IPS-18c (cell line): Measurements from ENCODE around the gene PTP4A1.
"Not testable (repeated sequence)": the region's sequence is repeated elsewhere in the genome, so short reads cannot be mapped to it uniquely, and the experiment has no call there.

Experiments used
- H3K4me3 ChIP-seq: 2 replicates; pipeline ENCODE4 v1.7.0; 2013; ENCODE audit warnings: low read depth, mild to moderate bottlenecking, low read length, moderate library complexity; ENCODE audit not compliant: insufficient read depth
- H3K9me3 ChIP-seq: one replicate; pipeline ENCODE4 v1.6.1; 2013; ENCODE audit warnings: mild to moderate bottlenecking, low read length, moderate library complexity; ENCODE audit not compliant: control insufficient read depth, insufficient read depth

The PTP4A1 gene

GRCh38 chr6:63572044-63572746 lies at the start of gene PTP4A1, which contains the start of gene LOC128125822:
TSS of gene PTP4A1 (plus strand) at chr6:63572480. CDS start at chr6:63576881, 4,401 bp downstream.
TSS of gene LOC128125822 (plus strand) at chr6:63572480.
- Histone ChIP-seq H3K9me3 (no peaks in the 10 kb centered on the region), H3K4me3 (peak within 1 kb of the TSS; percentile 94)

- H3K9me3 ChIP-seq, H3K4me3 ChIP-seq: not testable (repeated sequence)
Observed at GRCh38 chr6:63522911-63523287, 49.4 kb upstream of the PTP4A1 start.

GRCh38 chr6:63523630-63524029 lies 48.6 kb upstream of the PTP4A1 start:
- no peak overlapping the region for H3K4me3 ChIP-seq

GRCh38 chr6:63525186-63525878 lies 46.9 kb upstream of the PTP4A1 start:
- no peak overlapping the region for H3K4me3 ChIP-seq
- H3K9me3 ChIP-seq: no peaks in the 10 kb centered on the region

More at GRCh38 chr6:63523630-63524029, 48.6 kb upstream of the PTP4A1 start:
- H3K9me3 ChIP-seq: no peaks in the 10 kb centered on the region

- no peaks in the 10 kb centered on the region for H3K9me3 ChIP-seq
- H3K4me3 ChIP-seq: no peak overlapping the region
Observed at GRCh38 chr6:63526931-63527330, 45.3 kb upstream of the PTP4A1 start.

GRCh38 chr6:63527658-63528514 lies 44.4 kb upstream of the PTP4A1 start:
- Histone ChIP-seq H3K9me3 (no peaks in the 10 kb centered on the region), H3K4me3 (no peak overlapping the region; the same call in 1 of the 2 replicates)

- H3K4me3 ChIP-seq: no peak overlapping the region
- H3K9me3 ChIP-seq: no peaks in the 10 kb centered on the region
Observed at GRCh38 chr6:63529498-63529897, 42.8 kb upstream of the PTP4A1 start.

- H3K9me3 ChIP-seq: no peaks in the 10 kb centered on the region
- H3K4me3 ChIP-seq: no peak overlapping the region
Observed at GRCh38 chr6:63530182-63530581, 42.1 kb upstream of the PTP4A1 start.

- H3K4me3 ChIP-seq: no peak overlapping the region
- no peaks in the 10 kb centered on the region for H3K9me3 ChIP-seq
Observed at GRCh38 chr6:63530991-63531390, 41.3 kb upstream of the PTP4A1 start.

- H3K9me3 ChIP-seq: no peaks in the 10 kb centered on the region
- no peak overlapping the region for H3K4me3 ChIP-seq
Observed at GRCh38 chr6:63533026-63533425, 39.3 kb upstream of the PTP4A1 start.

- no peak overlapping the region for H3K4me3 ChIP-seq
- no peaks in the 10 kb centered on the region for H3K9me3 ChIP-seq
Observed at GRCh38 chr6:63533952-63534351, 38.3 kb upstream of the PTP4A1 start.

GRCh38 chr6:63537201-63537958 lies 34.9 kb upstream of the PTP4A1 start:
- Histone ChIP-seq H3K4me3 (no peak overlapping the region), H3K9me3 (no peaks in the 10 kb centered on the region)

- Histone ChIP-seq H3K9me3 (no peaks in the 10 kb centered on the region), H3K4me3 (no peak overlapping the region)
Observed at GRCh38 chr6:63537959-63538300, 34.4 kb upstream of the PTP4A1 start.

- Histone ChIP-seq H3K4me3 (no peak overlapping the region), H3K9me3 (no peaks in the 10 kb centered on the region)
Observed at GRCh38 chr6:63538550-63538949, 33.7 kb upstream of the PTP4A1 start.

- H3K9me3 ChIP-seq: no peaks in the 10 kb centered on the region
- no peak overlapping the region for H3K4me3 ChIP-seq
Observed at GRCh38 chr6:63543001-63543400, 29.3 kb upstream of the PTP4A1 start.

GRCh38 chr6:63543982-63544381 lies 28.3 kb upstream of the PTP4A1 start:
- H3K4me3 ChIP-seq: no peak overlapping the region
- H3K9me3 ChIP-seq: no peaks in the 10 kb centered on the region

- no peaks in the 10 kb centered on the region for H3K9me3 ChIP-seq
- no peak overlapping the region for H3K4me3 ChIP-seq
Observed at GRCh38 chr6:63546236-63546635, 26.0 kb upstream of the PTP4A1 start.
